Naive thymus-derived CD4-positive, alpha-beta T cell (primary cell): ENCODE measurements around the gene MYL1. TPM values are rescaled to one million over a fixed set of nuclear protein-coding genes. Genes with fewer than 3 reads are reported as not detected.

Experiments used
- ATAC-seq: fragments of 150-1000 bp; cut with Tn5 transposase; 2 replicates; pipeline ENCODE4 v1.10.0; 2021; ENCODE audit warnings: mild to moderate bottlenecking, moderate library complexity
- CTCF ChIA-PET: fragments of 350-600 bp; sonication (Branson Sonifier 250); formaldehyde crosslinking; loops from one replicate; lab custom pipeline; 2021; ENCODE audit warnings: antibody characterized with exemption; lab: Charles Lee
- POLR2A ChIA-PET: fragments of 350-600 bp; sonication (Branson Sonifier 250); formaldehyde crosslinking; loops from one replicate; lab custom pipeline; 2021; ENCODE audit warnings: antibody characterized with exemption, inconsistent platforms; lab: Charles Lee
- DNase-seq, 9 donors: peaks; one replicate each; pipeline versions ENCODE4 v3.0.0 to v3.0.0-alpha.2; 2020 to 2022; ENCODE audit warnings: mixed read lengths in 1 of 9
- H3K27ac ChIP-seq: one replicate; pipeline ENCODE4 v1.7.0; 2013; ENCODE audit warnings: mild to moderate bottlenecking, low read depth, low read length, moderate library complexity
- H3K27me3 ChIP-seq, 2 donors: one replicate each; pipeline ENCODE4 v1.7.0; 2013; ENCODE audit warnings: low read length in 2 of 2, mild to moderate bottlenecking in 2 of 2, moderate library complexity in 2 of 2; ENCODE audit not compliant: control insufficient read depth in 2 of 2, insufficient read depth in 2 of 2
- H3K36me3 ChIP-seq, 3 experiments: 1 replicate in 2 of 3; 2 replicates in 1 of 3; pipeline ENCODE4 v1.7.0; 2013; ENCODE audit warnings: low read length in 3 of 3, mild to moderate bottlenecking in 3 of 3, moderate library complexity in 1 of 3; ENCODE audit not compliant: insufficient read depth in 3 of 3, control insufficient read depth in 2 of 3
- H3K4me1 ChIP-seq, 2 donors: one replicate each; pipeline ENCODE4 v1.7.0; 2013; ENCODE audit warnings: low read length in 2 of 2, mild to moderate bottlenecking in 2 of 2, moderate library complexity in 1 of 2; ENCODE audit not compliant: control insufficient read depth in 2 of 2, insufficient read depth in 2 of 2
- H3K4me3 ChIP-seq: 2 replicates; pipeline ENCODE4 v1.7.0; 2013; ENCODE audit warnings: mild to moderate bottlenecking, low read length
- H3K9me3 ChIP-seq, 3 experiments: 1 replicate in 2 of 3; 2 replicates in 1 of 3; pipeline ENCODE4 v1.7.0; 2013; ENCODE audit warnings: low read length in 3 of 3; ENCODE audit not compliant: control insufficient read depth in 2 of 3
- H3K27ac Mint-ChIP-seq, 9 donors: one replicate each; pipeline ENCODE4 v1.8.0; 2020 to 2022; ENCODE audit warnings: mixed read lengths in 9 of 9, mild to moderate bottlenecking in 8 of 9, moderate library complexity in 5 of 9, inconsistent platforms in 2 of 9
- H3K27me3 Mint-ChIP-seq, 5 donors: one replicate each; pipeline ENCODE4 v1.8.0; 2021 to 2022; ENCODE audit warnings: mixed read lengths in 5 of 5, mild to moderate bottlenecking in 1 of 5
- H3K36me3 Mint-ChIP-seq, 5 donors: one replicate each; pipeline ENCODE4 v1.8.0; 2020 to 2022; ENCODE audit warnings: mixed read lengths in 5 of 5, mild to moderate bottlenecking in 3 of 5, inconsistent platforms in 1 of 5
- H3K4me1 Mint-ChIP-seq, 7 donors: one replicate each; pipeline ENCODE4 v1.8.0; 2020 to 2022; ENCODE audit warnings: mixed read lengths in 7 of 7, mild to moderate bottlenecking in 3 of 7, inconsistent platforms in 1 of 7
- H3K4me3 Mint-ChIP-seq, 10 donors: one replicate each; pipeline ENCODE4 v1.8.0; 2020 to 2022; ENCODE audit warnings: mild to moderate bottlenecking in 10 of 10, mixed read lengths in 10 of 10, moderate library complexity in 6 of 10, inconsistent platforms in 2 of 10
- H3K9me3 Mint-ChIP-seq, 11 donors: one replicate each; pipeline ENCODE4 v1.8.0; 2020 to 2022; ENCODE audit warnings: mixed read lengths in 11 of 11, mild to moderate bottlenecking in 4 of 11, inconsistent platforms in 1 of 11, moderate library complexity in 1 of 11
- intact Hi-C, 2 donors: fragments of 100-400 bp; cut with micrococcal nuclease; formaldehyde crosslinking; loops; one replicate each; pipeline ENCODE4 v1.15.1; 2023
- polyA plus RNA-seq, 2 donors: library from polyadenylated mRNA; unstranded; fragments of 300-500 nt; fragmentation: Illumina TruSeq; gene quantifications; one replicate each; pipeline ENCODE4 v1.2.3, GENCODE V29; 2021
- total RNA-seq, 6 experiments: library from RNA in 5 of 6; stranded (reverse) in 5 of 6; gene quantifications; 1 replicate in 5 of 6; 2 replicates in 1 of 6; pipeline ENCODE4 v1.2.3 and lab custom pipeline; 2021 to 2026

Gene MYL1
- total RNA-seq (not detected), polyA plus RNA-seq (not detected), total RNA-seq (lab: John Stamatoyannopoulos, UW) (not detected)

DNA sequence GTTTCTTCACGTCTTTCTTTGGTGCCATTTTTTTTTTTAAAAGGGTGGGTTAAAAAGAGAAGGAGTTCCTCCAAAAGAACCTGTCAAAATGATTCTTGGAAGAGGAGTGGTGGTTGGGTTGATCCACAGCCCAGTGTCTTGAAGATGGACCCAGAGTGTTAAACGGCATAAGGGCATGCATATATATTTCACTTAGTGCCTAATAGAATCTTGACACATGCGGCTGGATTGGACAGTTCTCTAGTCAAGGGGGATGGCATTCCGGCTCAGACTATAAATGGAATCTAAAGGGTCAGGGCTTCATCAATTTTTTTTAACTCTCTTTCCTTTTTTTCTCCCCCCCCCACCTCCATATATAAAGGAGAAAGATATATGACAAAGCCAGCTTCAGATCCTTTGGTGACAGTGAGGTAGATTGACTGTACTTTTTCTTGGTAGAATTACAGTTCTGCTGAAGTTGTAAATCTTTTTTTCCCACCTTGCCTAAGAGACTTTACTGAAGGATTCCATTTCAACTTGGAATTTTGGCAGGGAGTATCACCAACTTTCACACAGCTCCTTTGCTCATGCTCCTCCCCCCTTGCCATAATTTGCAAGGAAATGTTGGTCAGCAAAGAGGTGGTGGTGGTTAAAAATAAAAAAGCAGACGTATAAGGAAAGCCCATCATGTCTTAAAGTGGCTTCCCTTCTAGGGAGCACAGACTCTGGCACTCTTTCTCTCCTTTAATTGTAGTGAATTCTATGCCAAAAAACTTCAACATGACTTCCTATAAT, at the start of gene MYL1:
Gene MYL1, minus strand, starts transcription at position 160 of the 774 bp plus-strand sequence. Its CDS starts 132 bp downstream, at position 28.
- no peaks in the 10 kb centered on the region for H3K9me3 ChIP-seq
- ChIA-PET CTCF (no interaction called here), POLR2A (no interaction called here)
- no peak within 1 kb of the TSS for H3K4me3 ChIP-seq
- Mint-ChIP-seq H3K4me3 (no peak within 1 kb of the TSS), H3K27ac (no peak within 1 kb of the TSS), H3K9me3 (no peaks in the 10 kb centered on the region), H3K36me3 (no peaks in the 10 kb centered on the region), H3K27me3 (peaks cover 0 to 3% (median 0%) of the 10 kb centered on the region in 5 donors), H3K4me1 (no peaks in the 10 kb centered on the region)
- DNase-seq (no peak), ATAC-seq (no peak)
- H3K27me3 ChIP-seq = no peaks in the 10 kb centered on the region
- intact Hi-C loops = no loop called here
- no peak within 1 kb of the TSS for H3K27ac ChIP-seq
- H3K4me1 ChIP-seq = no peaks in the 10 kb centered on the region
- no peaks in the 10 kb centered on the region for H3K36me3 ChIP-seq

GRCh38 chr2:210363876-210364275, 48.9 kb upstream of the MYL1 start:
- ATAC-seq = no peak
- Mint-ChIP-seq H3K27ac (no peak overlapping the region), H3K4me1 (no peaks in the 10 kb centered on the region), H3K4me3 (no peak overlapping the region), H3K36me3 (no peaks in the 10 kb centered on the region), H3K27me3 (peaks cover 0 to 11% (median 5%) of the 10 kb centered on the region in 5 donors), H3K9me3 (peaks cover 0 to 3% (median 0%) of the 10 kb centered on the region in 11 donors)
- Histone ChIP-seq H3K4me3 (no peak overlapping the region), H3K9me3 (no peaks in the 10 kb centered on the region), H3K27me3 (no peaks in the 10 kb centered on the region), H3K27ac (no peak overlapping the region), H3K4me1 (no peaks in the 10 kb centered on the region), H3K36me3 (no peaks in the 10 kb centered on the region)
- ChIA-PET CTCF (no interaction called here), POLR2A (no interaction called here)
- DNase-seq = no peak
- intact Hi-C loops = no loop called here

- CTCF ChIA-PET = no interaction called here
- intact Hi-C loops = no loop called here
- no peak overlapping the region for H3K27ac Mint-ChIP-seq
These were observed 48.3 kb upstream of the MYL1 start for GRCh38 chr2:210363261-210363660.

DNA sequence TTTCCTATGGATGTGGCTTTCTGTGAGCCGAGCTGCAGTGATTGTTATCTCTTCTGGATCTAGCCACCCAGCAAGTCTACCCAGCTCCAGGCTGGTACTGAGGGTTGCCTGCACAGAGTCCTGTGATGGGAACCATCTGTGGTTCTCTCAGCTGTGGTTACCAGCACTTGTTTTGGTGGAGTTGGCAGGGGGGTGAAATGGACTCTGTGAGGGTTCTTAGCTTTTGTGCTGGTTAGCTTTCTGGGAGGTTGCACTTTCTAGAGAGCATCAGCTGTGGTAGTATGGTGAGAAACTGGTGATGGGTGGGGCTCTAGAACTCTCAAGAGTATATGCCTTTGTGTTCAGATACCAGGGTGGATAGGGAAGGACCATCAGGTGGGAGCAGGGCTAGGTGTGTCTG, 45.4 kb upstream of the MYL1 start:
- Mint-ChIP-seq H3K36me3 (no peaks in the 10 kb centered on the region), H3K4me1 (no peaks in the 10 kb centered on the region), H3K27me3 (peaks cover 0 to 11% (median 5%) of the 10 kb centered on the region in 5 donors), H3K9me3 (peaks cover 0 to 6% (median 0%) of the 10 kb centered on the region in 11 donors), H3K27ac (no peak overlapping the region), H3K4me3 (no peak overlapping the region)
- no peak overlapping the region for H3K27ac ChIP-seq
- ChIA-PET POLR2A (no interaction called here), CTCF (no interaction called here)
- DNase-seq (no peak), ATAC-seq (no peak)
- H3K9me3 ChIP-seq = no peaks in the 10 kb centered on the region
- intact Hi-C loops = no loop called here
- H3K27me3 ChIP-seq = no peaks in the 10 kb centered on the region
- no peak overlapping the region for H3K4me3 ChIP-seq
- no peaks in the 10 kb centered on the region for H3K36me3 ChIP-seq
- H3K4me1 ChIP-seq = no peaks in the 10 kb centered on the region

More at GRCh38 chr2:210363261-210363660, 48.3 kb upstream of the MYL1 start:
- H3K4me1 ChIP-seq = no peaks in the 10 kb centered on the region
- no peaks in the 10 kb centered on the region for H3K36me3 Mint-ChIP-seq
- no peaks in the 10 kb centered on the region for H3K4me1 Mint-ChIP-seq
- no peaks in the 10 kb centered on the region for H3K27me3 ChIP-seq
- H3K4me3 ChIP-seq = no peak overlapping the region
- H3K4me3 Mint-ChIP-seq = no peak overlapping the region
- POLR2A ChIA-PET = no interaction called here
- DNase-seq = no peak
- no peaks in the 10 kb centered on the region for H3K9me3 ChIP-seq
- H3K9me3 Mint-ChIP-seq = peaks cover 0 to 3% (median 0%) of the 10 kb centered on the region in 11 donors
- no peaks in the 10 kb centered on the region for H3K36me3 ChIP-seq
- H3K27me3 Mint-ChIP-seq = peaks cover 0 to 11% (median 5%) of the 10 kb centered on the region in 5 donors
- no peak overlapping the region for H3K27ac ChIP-seq
- no peak for ATAC-seq

- no peak for ATAC-seq
- Mint-ChIP-seq H3K27ac (no peak overlapping the region), H3K27me3 (peaks cover 0 to 10% (median 0%) of the 10 kb centered on the region in 5 donors), H3K9me3 (peaks cover 0 to 6% (median 0%) of the 10 kb centered on the region in 11 donors), H3K4me1 (no peaks in the 10 kb centered on the region), H3K36me3 (peaks cover 0 to 2% (median 0%) of the 10 kb centered on the region in 5 donors), H3K4me3 (no peak overlapping the region)
- intact Hi-C loops = no loop called here
- Histone ChIP-seq H3K4me3 (no peak overlapping the region), H3K27ac (no peak overlapping the region), H3K4me1 (no peaks in the 10 kb centered on the region), H3K36me3 (no peaks in the 10 kb centered on the region), H3K9me3 (no peaks in the 10 kb centered on the region), H3K27me3 (no peaks in the 10 kb centered on the region)
- POLR2A ChIA-PET = no interaction called here
- CTCF ChIA-PET = no interaction called here
- no peak for DNase-seq
These were observed 42.0 kb upstream of the MYL1 start for GRCh38 chr2:210356944-210357343.

DNA sequence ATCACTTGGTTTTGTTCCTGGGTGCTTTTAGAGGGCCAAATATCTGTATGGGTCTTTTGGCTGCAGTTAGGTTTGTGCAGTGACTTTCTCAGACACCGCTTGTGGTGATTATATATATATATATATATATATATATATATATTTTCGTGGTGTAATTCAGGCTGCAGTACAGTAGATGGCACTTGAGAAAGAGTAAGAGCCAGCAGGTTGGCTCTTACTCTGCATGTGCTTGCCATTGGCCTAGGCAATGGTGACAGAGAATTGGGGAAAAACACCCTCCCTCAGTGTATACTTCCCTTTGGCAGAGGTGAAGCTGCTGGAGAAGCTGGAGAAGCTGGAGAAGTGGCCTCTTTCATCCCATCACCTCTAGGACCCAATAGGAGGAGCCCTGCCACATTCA, 22.2 kb upstream of the MYL1 start:
- Histone ChIP-seq H3K27ac (no peak overlapping the region), H3K4me1 (no peaks in the 10 kb centered on the region), H3K27me3 (no peaks in the 10 kb centered on the region), H3K4me3 (no peak overlapping the region), H3K9me3 (no peaks in the 10 kb centered on the region), H3K36me3 (no peaks in the 10 kb centered on the region)
- H3K9me3 Mint-ChIP-seq = peaks cover 2 to 52% (median 8%) of the 10 kb centered on the region in 11 donors
- DNase-seq (no peak), ATAC-seq (no peak)
- intact Hi-C loops = no loop called here
- ChIA-PET POLR2A (no interaction called here), CTCF (no interaction called here)
- peaks cover 0 to 4% (median 0%) of the 10 kb centered on the region in 7 donors for H3K4me1 Mint-ChIP-seq
- H3K36me3 Mint-ChIP-seq = peaks cover 0 to 3% (median 0%) of the 10 kb centered on the region in 5 donors
- H3K27me3 Mint-ChIP-seq = peaks cover 0 to 12% (median 0%) of the 10 kb centered on the region in 5 donors
- no peak overlapping the region for H3K27ac Mint-ChIP-seq
- H3K4me3 Mint-ChIP-seq = no peak overlapping the region

DNA sequence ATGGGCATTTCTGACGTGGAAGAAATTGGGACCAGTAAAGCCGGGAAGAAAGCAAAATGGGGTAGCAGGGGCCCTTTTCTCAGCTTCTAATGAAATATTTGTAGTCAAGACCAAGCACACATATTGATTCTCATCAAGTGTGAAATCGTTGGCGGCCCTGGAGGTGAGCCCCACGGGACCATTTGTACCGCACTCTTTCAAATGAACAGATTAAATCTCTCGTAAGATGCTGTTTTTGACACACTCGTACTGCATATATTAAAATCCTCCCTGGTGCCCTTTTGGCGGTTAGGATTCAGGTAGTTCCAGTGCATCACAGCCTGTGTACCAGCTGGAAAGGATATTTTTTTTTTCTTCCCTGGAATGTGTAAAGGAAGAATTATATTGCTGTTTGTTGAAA, 9.9 kb upstream of the MYL1 start:
- CTCF ChIA-PET = no interaction called here
- Histone ChIP-seq H3K27me3 (no peaks in the 10 kb centered on the region), H3K4me3 (no peak overlapping the region), H3K4me1 (no peaks in the 10 kb centered on the region), H3K27ac (no peak overlapping the region), H3K36me3 (no peaks in the 10 kb centered on the region), H3K9me3 (no peaks in the 10 kb centered on the region)
- POLR2A ChIA-PET = no interaction called here
- no peaks in the 10 kb centered on the region for H3K4me1 Mint-ChIP-seq
- no peaks in the 10 kb centered on the region for H3K36me3 Mint-ChIP-seq
- H3K9me3 Mint-ChIP-seq = peaks cover 0 to 16% (median 3%) of the 10 kb centered on the region in 11 donors
- no peak for DNase-seq
- intact Hi-C loops = no loop called here
- no peak overlapping the region for H3K27ac Mint-ChIP-seq
- peaks cover 0 to 3% (median 0%) of the 10 kb centered on the region in 5 donors for H3K27me3 Mint-ChIP-seq
- H3K4me3 Mint-ChIP-seq = no peak overlapping the region
- ATAC-seq = no peak
